Measurements from ENCODE around the gene MBTPS1.

MBTPS1 gene

DNA sequence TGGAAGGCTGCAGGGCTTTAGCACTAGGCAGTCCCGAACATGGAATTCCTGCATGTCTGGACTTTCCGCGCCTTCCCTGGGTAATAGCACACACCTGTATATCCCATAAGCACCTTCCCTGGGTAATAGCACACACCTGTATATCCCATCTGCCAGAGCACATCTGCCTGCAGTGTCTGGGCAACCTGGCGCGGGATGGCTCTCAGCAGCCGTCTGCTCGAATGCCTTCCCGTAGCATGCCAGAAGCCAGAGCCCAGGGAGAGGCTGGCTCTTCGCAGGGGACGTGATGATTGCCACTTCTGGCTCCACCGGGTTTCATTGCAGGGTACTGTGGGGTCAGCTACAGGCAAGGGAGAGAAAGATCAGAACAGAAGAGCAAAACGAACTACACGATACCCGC lies 21.3 kb downstream of the MBTPS1 start:
- DNase-seq, result no peak

- no peak for DNase-seq
Measured at GRCh38 chr16:84093879-84094270, 22.9 kb downstream of the MBTPS1 start.

DNA sequence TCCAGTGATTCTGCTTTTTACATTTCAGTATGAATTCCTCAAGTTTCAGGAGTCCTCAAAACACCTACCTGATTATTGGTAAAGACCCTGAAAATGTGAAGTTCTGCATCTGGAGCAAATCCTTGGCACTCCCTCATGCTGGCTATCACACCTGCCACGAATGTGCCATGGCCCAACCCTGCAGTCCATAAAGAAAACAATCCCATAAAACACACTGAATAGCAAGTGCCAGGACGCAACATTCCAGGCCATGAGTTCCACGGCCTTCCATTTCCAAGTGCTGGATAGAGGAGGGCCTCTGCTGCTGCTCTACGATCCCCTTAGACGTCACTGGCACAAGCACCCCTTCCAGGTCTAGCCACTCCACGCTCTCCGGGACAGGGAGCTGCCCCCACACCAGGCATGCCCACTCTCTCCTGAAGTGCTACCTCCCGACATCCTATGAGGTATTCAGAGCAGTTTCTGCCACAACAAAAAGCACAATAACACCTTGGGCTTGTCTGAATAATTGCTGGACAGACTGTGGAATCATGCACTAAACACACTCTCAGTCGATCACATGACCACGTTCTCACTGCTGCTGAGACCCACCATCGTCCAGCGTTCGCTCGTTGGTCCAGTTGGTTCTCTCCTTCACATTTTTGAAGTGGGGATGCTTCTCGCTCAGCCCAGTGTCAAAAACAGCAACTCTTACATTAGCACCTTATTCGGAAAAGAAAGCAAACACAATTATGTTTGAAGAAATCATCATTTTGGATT lies 23.4 kb downstream of the MBTPS1 start:
- no peak for DNase-seq

- DNase-seq, result peak; percentile 2
Measured at GRCh38 chr16:84091460-84091859, 25.3 kb downstream of the MBTPS1 start.

- DNase-seq, result no peak
Measured at GRCh38 chr16:84090211-84090610, 26.5 kb downstream of the MBTPS1 start.

- no peak for DNase-seq
Measured at GRCh38 chr16:84088695-84089395, 27.9 kb downstream of the MBTPS1 start.

GRCh38 chr16:84087466-84088151 lies 29.1 kb downstream of the MBTPS1 start:
- DNase-seq, result no peak

- no peak for DNase-seq
Measured at GRCh38 chr16:84087001-84087400, 29.7 kb downstream of the MBTPS1 start.

DNA sequence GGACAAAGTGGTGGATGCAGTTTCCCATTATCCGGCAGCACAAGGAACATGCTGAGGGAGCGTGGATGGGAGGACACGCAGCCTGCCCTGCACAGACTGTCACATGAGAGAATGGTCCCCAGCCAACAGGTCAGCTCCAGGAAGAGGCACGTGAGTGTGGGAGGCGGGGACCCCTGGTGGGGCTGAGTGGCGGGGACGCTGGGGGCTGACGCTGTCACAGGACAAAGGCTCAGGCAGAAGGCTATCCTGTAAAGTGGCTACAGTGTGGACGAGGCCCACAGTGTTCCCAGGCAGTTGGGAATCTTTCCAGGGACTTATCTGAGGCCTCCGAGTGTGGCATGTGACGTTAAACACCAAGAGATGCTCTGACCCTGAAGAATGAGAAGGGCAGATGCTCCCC lies 30.4 kb downstream of the MBTPS1 start:
- DNase-seq, result no peak

- DNase-seq, result no peak
Measured at GRCh38 chr16:84085773-84086172, 31.0 kb downstream of the MBTPS1 start.

DNA sequence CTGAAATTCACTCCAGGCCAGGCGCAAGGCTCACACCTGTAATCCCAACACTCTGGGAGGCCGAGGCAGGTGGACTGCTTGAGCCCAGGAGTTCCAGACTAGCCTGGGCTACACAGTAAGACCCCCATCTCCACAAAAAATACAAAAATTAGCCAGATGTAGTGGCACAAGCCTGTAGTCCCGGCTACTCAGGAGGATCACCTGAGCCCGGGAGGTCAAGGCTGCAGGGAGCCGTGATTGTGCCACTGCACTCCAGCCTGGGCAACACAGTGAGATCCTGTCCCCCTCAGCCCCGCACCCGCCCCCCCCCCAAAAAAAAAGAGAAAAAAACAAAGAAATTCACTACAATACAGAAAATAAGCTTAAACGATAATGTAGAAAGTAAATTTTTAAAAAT lies 31.5 kb downstream of the MBTPS1 start:
- DNase-seq, result no peak

DNA sequence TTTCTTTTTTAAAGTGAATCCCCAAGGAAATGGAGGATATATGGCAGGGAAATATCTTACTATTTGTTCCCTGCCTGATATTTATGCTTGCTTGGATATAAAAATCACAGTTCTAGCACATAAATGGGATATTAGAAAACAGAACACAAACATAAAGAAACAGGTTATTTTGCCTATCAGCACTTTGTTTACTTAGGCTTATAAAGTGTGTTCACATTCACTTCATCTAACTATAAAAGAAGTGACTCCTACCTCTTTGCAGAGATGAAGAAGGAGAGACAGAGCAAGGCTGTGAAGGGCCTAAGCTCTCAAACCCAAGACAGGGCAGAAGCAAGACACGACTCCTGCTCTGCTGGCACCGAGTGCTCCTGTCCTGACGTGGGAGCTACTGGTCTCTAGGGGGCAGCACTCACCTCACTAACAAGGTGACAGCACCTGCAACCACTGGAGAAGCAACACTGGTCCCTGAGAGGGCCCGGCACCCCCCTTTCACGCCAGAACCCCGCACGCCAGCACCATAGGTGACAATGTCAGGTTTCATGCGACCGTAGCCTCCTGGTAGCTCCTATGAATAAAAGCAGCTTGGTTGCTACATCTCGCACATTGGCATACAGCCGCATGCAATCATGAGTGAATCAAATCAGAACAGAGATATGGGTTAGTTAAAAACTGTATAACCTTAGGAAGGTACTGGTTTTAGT lies 32.0 kb downstream of the MBTPS1 start:
- peak; percentile 54 for DNase-seq

- DNase-seq, result no peak
Measured at GRCh38 chr16:84082835-84083569, 33.7 kb downstream of the MBTPS1 start.

DNA sequence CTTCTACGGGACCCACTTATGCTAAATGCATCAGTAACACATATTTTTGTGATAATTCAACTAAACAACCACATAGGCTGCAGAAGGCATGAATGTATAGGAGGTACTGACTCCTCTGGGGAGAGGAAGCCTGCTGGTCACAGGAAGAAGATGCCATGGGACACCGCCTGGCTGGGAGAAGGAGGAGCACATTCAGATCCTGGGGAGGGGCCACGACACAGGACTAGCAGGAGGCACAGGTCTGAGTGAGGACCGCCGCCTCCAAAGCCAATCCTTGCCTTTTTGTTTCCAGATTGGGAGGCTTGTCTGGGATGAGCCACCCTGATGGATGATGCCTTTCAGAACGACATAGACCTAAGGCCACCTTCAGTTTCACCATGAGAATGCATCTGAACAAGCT lies 34.6 kb downstream of the MBTPS1 start:
- no peak for DNase-seq

DNA sequence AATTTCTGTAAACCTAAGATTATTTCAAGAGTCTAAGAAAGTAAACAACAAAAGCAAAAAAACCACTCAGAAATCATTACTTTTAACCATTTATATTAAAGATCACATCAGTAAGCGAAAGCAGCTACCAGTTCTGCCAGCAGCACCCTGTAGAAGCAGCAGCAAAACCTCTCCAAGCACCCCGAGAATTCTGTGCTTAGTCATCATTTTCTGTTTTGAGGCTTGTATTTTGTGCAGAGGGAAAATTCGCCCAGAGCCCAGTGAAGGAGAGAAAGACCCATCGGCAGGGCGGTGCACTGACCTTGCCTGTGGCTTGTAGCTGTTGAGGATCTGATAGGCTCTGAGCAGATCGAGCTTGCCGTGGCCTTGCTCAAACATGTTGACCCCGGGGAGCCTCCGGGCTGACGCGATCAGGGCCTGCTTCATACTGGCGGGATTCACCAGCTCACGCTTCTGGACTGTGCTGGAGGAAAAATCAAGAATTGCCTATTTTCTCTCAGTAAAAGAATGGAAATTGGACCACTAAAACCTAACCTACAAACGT lies 35.2 kb downstream of the MBTPS1 start:
- no peak for DNase-seq

DNA sequence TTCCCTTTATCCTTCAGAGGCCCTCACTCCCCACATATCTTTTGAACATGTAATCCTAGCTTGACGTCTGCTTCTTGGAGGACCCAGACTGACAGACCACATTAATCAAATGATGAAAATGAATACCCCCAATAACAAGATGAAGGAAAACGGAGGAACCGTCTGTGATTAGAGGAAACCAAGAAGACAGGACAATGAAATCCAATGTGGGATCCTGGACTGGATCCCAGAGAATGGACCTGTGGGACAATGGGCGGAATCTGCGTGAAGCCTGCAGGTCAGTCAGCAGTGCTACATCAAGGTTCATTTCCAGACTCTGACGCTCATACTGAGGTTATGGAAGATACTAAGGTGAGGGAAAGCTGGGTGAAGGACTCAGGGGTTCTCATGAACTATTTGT lies 35.9 kb downstream of the MBTPS1 start:
- no peak for DNase-seq

GRCh38 chr16:84080378-84080777 lies 36.4 kb downstream of the MBTPS1 start:
- DNase-seq, result no peak

GRCh38 chr16:84079664-84080063 lies 37.1 kb downstream of the MBTPS1 start:
- no peak for DNase-seq

DNA sequence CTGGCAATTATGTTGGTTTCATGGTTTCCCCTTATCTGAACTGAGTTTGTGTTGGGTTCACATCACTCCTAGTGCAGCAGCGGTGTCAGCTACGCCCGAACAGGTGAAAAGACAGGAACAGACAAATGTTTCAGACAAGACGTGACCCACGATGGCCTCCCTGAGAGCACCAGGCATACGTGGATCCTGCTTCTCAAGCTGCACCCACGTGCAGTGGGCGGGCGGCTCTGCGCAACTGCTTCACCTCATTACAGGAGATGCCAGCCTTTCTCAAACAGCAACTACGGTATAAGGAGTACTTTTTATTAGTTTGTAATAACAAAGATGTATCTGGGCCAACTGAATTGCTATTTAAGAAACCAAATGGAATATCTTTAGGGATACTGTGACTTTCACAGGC lies 41.4 kb downstream of the MBTPS1 start:
- no peak for DNase-seq

DNA sequence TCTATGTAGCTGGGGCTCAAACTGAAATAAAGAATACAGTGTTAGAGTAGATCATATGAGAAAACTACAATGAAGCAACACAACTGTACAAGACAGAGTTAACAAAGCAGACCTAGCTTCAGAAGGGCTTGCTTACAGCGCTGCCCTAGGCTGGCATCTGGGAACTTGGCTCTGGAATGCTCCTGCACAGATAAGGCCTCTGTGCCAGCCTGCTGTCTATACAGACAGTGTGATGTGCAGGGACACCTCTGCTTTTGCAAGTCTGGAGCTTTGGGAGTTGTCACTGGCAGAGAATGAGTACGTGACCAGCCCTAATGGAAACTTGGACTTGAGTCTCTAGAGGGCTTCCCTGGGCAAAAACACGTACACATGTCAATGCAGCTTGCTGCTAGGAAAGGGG lies 42.0 kb downstream of the MBTPS1 start:
- DNase-seq, result no peak

GRCh38 chr16:84072014-84072413 lies 44.7 kb downstream of the MBTPS1 start:
- peak; percentile 36 for DNase-seq

- DNase-seq, result no peak
Measured at GRCh38 chr16:84071121-84071520, 45.6 kb downstream of the MBTPS1 start.
